DMS53 treated with DMSO at 0.1 percent for 48 hours (cell line): ENCODE results near the gene PRODH2.

ENCODE experiments used
- DNase-seq: peaks from one replicate; lab custom pipeline; 2025; ENCODE audit not compliant: unreplicated experiment; lab: John Stamatoyannopoulos, UW

The PRODH2 gene, protein sequence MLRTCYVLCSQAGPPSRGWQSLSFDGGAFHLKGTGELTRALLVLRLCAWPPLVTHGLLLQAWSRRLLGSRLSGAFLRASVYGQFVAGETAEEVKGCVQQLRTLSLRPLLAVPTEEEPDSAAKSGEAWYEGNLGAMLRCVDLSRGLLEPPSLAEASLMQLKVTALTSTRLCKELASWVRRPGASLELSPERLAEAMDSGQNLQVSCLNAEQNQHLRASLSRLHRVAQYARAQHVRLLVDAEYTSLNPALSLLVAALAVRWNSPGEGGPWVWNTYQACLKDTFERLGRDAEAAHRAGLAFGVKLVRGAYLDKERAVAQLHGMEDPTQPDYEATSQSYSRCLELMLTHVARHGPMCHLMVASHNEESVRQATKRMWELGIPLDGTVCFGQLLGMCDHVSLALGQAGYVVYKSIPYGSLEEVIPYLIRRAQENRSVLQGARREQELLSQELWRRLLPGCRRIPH

GRCh38 chr19:35812220-35813042 lies at the start of gene PRODH2:
TSS of gene PRODH2 (minus strand) at chr19:35812845. CDS start at chr19:35812805, 40 bp downstream.
- DNase-seq, result no peak

GRCh38 chr19:35861640-35862160 lies 49.1 kb upstream of the PRODH2 start:
- no peak for DNase-seq

DNA sequence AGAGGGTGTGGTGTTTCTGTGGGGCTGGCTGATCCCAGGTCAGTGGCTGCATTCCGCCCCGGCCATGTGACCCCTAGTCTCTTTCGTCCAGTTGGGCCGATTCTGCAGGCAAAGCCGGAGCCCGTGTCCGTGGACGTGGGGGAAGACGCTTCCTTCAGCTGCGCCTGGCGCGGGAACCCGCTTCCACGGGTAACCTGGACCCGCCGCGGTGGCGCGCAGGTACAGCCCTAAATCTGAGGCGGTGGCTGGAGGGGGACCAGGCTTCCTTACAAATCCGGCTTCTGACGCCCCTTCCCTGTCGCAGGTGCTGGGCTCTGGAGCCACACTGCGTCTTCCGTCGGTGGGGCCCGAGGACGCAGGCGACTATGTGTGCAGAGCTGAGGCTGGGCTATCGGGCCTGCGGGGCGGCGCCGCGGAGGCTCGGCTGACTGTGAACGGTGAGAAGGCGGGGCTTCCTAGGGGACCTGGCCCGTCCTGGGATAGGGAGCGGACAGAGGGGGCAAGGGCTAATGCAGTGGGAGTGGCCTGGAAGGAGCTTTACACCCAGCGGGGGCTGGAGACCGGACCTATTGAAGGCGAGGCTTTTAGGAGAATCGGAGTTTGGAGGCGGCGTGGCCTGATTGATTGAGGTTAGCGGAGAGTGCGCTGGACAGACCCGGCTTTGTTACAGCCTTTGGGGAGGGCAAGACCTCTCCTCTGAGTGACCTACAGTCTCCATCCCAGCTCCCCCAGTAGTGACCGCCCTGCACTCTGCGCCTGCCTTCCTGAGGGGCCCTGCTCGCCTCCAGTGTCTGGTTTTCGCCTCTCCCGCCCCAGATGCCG lies 48.4 kb upstream of the PRODH2 start:
- peak; percentile 62 for DNase-seq

GRCh38 chr19:35860436-35860817 lies 47.8 kb upstream of the PRODH2 start:
- no peak for DNase-seq

- DNase-seq, result no peak
Measured at GRCh38 chr19:35859414-35859813, 46.8 kb upstream of the PRODH2 start.

GRCh38 chr19:35858311-35858710 lies 45.7 kb upstream of the PRODH2 start:
- DNase-seq, result no peak

DNA sequence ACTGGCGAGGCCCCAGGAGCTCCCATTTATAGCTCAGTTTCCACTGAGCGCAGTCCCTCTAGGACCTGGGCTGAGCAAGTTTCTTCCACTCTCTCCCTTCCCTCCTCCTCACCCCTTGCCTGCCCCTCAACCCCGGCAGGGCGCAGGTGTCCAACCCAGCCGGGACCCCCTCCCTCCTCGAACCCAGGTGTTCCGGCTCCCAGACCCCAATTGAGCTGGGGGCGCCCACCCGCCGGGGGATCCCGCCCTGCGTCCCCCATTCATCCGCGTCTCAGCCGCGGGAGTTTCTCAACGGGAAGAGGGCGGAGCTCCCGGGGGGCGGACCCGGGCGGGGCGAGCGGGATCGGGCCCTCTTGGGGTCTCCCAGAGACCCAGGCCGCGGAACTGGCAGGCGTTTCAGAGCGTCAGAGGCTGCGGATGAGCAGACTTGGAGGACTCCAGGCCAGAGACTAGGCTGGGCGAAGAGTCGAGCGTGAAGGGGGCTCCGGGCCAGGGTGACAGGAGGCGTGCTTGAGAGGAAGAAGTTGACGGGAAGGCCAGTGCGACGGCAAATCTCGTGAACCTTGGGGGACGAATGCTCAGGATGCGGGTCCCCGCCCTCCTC lies 44.0 kb upstream of the PRODH2 start, which contains the start of gene KIRREL2:
TSS of gene KIRREL2 (plus strand) at position 366 of the 604 bp plus-strand sequence. CDS start at position 575, 209 bp downstream.
- DNase-seq, result no peak

GRCh38 chr19:35853038-35853756 lies 40.6 kb upstream of the PRODH2 start:
- no peak for DNase-seq

GRCh38 chr19:35852029-35852780 lies 39.6 kb upstream of the PRODH2 start, which contains the start of gene NPHS1:
TSS of gene NPHS1 (minus strand) at chr19:35852504. CDS start at chr19:35851837, 667 bp downstream.
- DNase-seq, result no peak

GRCh38 chr19:35851213-35852028 lies 38.8 kb upstream of the PRODH2 start:
- DNase-seq, result no peak

DNA sequence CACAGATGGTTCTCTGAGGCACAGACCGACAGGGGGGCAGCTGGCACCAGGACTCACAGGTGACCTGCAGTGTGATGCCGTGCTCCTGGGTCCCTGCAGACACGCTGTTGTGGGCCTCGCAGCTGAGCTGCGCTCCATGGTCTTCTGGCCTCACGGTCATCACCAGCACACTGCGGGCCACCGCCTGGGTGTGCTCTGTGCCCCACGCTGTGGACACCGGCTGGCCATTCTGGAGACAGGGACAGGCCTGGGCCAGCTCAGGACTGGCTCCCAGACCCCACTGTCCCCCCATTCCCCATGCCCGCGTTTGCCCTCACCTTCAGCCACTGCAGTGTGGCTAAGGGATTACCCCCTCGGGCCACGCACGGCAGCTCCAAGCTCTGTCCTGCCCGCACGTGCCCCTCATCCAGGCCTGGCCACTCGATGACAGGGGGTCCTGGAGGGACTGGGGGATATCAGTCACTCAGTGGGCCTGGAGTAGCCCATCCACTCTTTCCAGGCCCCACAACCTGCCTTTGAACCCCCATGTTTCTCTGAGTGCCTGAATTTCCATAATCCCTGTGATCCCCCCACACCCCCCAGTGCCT lies 36.4 kb upstream of the PRODH2 start:
- DNase-seq, result no peak

DNA sequence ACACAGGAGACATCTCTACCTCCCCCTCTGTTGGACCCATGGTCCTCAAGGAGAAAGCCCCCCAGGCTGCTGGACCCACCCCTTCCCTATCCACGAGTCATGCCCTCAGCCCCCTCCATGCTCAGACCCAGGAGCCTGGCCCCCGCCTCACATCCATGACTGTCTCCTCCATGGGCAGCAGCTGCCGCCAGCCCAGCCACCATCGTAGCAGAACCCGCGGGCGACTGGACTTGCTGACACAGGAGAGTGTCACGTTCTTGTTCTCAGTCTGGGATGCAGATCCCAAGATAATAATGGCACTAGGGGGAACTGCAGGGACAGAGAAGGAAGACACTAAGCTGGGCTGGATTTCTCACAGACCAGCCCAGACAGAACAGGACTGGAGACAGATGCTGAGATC lies 35.8 kb upstream of the PRODH2 start:
- no peak for DNase-seq

DNA sequence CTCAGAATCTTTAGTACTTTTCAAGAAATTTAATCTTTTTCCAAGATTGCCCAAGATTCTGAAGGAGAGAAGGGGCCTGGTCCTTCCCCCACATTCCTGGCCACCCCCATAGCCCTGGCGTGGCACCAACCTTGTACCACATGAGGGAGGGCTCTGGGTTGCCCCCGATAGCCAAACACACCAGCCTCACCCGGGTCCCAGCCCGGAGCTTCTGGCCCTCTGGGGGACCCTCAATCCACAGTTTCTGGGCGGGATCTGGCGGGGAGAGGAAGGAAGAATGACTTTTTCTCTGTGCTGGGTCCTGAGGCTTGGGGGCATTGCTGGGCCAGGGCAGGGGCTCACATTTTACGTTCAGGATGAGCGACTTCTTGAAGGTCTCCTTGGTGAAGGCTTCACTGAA lies 35.3 kb upstream of the PRODH2 start:
- DNase-seq, result no peak

DNA sequence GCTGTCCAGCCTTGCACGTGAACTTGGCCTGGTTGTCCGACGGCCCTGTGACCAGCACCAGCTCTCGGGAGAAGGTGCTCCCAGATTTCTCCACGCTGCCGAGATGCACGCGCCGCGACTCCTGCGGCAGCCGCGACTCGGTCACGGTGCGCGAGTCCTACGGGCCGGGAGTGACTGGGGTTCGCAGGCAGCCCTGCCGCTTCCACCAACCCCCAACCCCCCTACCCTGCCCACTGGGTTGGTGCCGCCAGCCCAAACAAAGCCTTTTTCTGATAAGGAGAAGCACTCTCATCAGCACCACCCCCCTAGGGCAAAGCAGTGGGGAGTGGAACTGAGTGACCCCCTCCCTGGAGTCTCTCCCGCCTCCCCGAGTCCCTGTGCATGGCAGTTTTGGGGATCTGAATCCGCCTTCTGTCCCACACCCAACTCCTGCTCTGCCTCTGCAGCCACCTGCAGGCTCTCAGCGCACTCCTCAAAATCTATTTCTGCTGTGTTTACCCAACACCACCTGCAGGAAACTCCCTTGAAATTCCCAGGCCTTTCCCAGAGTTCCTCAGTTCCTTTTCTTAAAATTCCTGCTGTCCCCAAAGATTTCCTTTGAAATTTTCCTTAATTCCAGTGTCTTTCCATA lies 33.5 kb upstream of the PRODH2 start:
- DNase-seq, result peak; percentile 78

GRCh38 chr19:35845215-35846037 lies 32.8 kb upstream of the PRODH2 start:
- peak; percentile 89 for DNase-seq

DNA sequence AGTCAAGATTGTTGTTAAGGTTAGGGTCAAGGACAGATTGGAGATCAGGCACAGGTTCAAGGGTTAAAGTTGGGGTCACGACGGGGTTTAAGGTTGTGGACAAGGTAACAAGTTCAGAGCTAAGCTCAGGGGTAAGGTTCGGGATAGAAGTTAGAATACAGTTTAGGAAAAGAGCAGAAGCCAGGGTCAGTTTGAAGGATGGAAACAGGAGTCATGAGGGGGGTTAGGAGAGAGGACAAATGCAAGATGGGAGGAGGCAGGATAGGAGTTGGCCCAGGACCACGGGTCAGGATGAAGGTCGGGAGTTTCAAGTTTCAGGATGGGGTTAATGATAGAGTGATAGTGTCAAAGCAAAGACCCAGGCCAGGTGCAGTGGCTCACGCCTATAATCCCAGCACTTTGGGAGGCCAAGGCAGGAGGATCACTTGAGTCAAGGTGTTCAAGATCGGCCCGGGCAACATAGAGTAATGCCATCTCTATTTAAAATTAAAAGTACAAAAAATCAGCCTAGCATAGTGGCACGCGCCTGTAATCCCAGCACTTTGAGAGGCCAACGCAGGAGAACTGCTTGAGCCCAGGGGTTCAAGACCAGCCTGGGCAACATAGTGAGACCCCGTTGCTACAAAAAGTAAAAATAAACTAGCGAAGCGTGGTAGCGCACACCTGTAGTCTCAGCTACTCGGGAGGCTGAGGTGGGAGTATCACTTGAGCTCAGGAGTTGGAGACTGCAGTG lies 32.0 kb upstream of the PRODH2 start:
- no peak for DNase-seq
